HUES6 (cell line): Measurements from ENCODE around the gene KCNJ6.

Experiments
- H3K27ac ChIP-seq: 2 replicates; pipeline ENCODE4 v1.7.0; 2013; ENCODE audit warnings: low read depth, mild to moderate bottlenecking, low read length, inconsistent platforms
- H3K27me3 ChIP-seq: 2 replicates; pipeline ENCODE4 v1.6.1; 2013; ENCODE audit warnings: low read length; ENCODE audit not compliant: control insufficient read depth, insufficient read depth
- H3K36me3 ChIP-seq: 2 replicates; pipeline ENCODE4 v1.6.1; 2013; ENCODE audit warnings: low read length; ENCODE audit not compliant: control insufficient read depth, insufficient read depth
- H3K4me1 ChIP-seq: 2 replicates; pipeline ENCODE4 v1.6.1; 2013; ENCODE audit warnings: low read length; ENCODE audit not compliant: control insufficient read depth, insufficient read depth
- H3K4me3 ChIP-seq: 2 replicates; pipeline ENCODE4 v1.5.1; 2013; ENCODE audit warnings: low read depth, low read length
- H3K9ac ChIP-seq: one replicate; pipeline ENCODE4 v1.6.1; 2013; ENCODE audit warnings: mild to moderate bottlenecking, low read length
- H3K9me3 ChIP-seq: 2 replicates; pipeline ENCODE4 v1.6.1; 2013; ENCODE audit warnings: low read depth, low read length; ENCODE audit not compliant: control insufficient read depth, insufficient read depth

KCNJ6 gene

DNA sequence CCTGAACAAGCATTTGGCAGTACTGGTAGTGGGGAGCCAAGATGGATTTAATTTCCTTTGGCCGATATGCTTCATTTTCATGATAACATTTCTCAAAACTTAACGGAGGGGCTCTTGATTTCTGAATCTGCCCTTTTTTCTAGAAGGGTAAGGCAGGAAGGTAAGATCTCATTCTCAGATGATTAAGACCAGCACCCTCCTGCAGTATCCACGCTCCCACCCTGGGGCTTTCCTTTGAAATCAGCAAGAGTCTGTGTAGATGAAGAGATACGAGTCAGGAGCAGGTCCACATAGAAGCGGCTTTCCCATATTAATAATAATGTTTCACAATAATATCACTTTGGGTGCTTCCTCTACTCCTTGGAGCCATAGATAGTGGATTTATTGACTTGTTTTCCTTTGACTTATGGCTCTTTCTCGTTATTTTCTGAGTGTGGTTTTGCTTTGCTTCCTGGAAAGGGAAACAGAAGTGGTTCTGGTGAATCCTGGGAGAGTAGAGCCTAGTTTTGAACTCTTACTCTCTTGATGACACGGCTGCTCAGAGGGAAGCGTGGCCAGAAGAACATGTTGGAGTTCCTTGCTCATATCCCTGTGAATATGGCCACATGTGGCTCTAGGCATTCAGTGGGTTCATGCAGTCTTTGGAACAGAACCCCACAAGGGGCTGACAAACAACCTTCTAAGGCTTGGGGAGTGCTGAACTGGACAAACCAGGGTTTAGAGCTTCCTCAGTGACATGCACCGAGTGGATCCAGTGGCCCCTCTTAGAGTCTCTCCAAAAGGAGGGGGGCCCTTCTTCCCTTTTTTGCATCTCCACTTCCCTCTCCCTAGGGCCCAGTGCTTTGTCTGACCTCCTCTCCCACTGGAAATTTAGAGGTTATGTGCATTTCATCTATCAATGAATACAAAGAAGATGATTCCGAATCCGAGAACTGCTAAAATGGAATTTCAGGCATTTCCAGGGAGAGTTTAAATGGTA lies 354.0 kb downstream of the KCNJ6 start:
- no peaks in the 10 kb centered on the region for H3K36me3 ChIP-seq
- H3K4me1 ChIP-seq, result peaks cover 26% of the 10 kb centered on the region
- H3K4me3 ChIP-seq, result no peak overlapping the region
- H3K9me3 ChIP-seq, result no peaks in the 10 kb centered on the region
- no peak overlapping the region for H3K27ac ChIP-seq
- H3K27me3 ChIP-seq, result peaks cover 7% of the 10 kb centered on the region; the same call in 1 of the 2 replicates
- no peak overlapping the region for H3K9ac ChIP-seq

DNA sequence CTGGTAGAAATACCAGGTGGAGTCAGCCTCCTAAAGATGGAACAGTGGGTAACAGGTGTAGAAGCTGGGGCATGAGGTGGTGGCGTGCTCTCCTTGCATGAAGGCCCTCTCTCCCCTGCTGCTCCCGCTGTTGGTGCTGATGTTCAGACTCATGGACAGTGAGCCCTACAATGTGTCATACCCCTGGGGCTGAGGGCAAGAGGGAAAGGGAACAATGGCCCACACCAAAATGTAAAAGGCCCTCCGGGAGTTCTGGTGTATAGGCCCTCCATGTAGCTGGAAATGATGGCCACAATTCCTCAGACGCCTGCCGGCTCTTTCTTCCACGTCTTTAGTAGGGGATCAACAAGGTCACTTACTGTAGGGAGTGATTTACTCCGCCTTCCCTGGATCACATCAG lies 354.8 kb downstream of the KCNJ6 start:
- Histone ChIP-seq H3K9ac (no peak overlapping the region), H3K4me3 (no peak overlapping the region), H3K9me3 (no peaks in the 10 kb centered on the region), H3K36me3 (no peaks in the 10 kb centered on the region), H3K27ac (no peak overlapping the region), H3K4me1 (peaks cover 26% of the 10 kb centered on the region), H3K27me3 (peaks cover 7% of the 10 kb centered on the region; the same call in 1 of the 2 replicates)

DNA sequence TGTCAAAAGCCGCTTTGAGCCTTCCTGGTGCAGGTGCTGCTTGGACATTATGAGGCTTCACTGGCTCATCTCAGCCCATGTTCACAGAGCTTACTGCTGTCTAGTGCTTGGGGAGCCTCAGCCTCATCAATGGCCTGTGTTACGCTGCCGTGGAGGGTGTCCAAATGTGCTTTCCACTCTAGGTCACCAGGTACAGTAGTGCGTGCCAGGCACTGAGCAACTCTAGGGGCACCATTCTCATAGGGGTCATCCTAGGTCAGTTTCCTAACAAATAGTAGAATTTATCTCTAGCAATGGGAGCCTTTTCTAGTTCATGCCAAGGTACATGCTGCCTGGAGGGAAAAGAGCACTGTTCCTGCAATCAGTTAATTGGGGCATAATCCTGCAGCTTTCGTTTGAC lies 355.9 kb downstream of the KCNJ6 start:
- Histone ChIP-seq H3K4me3 (no peak overlapping the region), H3K9ac (no peak overlapping the region), H3K27ac (no peak overlapping the region), H3K27me3 (peaks cover 7% of the 10 kb centered on the region; the same call in 1 of the 2 replicates), H3K4me1 (peaks cover 20% of the 10 kb centered on the region), H3K36me3 (no peaks in the 10 kb centered on the region), H3K9me3 (no peaks in the 10 kb centered on the region)

DNA sequence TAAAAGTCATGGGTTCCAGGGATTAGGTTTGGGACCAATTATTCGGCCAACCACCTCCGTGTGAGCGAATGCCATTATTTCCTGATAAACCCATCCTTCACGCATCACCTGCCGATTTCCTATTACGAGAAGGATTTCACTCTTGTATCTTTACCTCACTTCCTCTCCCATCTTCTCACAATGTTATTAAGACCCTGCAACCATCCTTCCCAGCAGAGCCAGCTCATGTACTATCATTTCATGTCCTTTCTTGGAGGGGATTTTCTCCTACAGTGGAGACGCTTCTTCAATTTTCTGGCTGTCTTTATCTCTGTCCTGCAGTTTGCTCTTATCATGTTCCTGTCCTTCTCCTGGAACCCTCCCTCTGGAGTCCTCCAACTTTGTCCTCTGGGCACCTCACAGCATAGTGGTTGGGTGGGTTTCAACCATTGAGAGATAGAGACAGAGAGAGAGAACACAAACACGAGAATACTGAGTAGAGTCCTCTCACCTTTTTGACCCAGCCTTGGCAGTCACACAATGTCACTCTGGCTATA lies 357.5 kb downstream of the KCNJ6 start:
- H3K36me3 ChIP-seq, result no peaks in the 10 kb centered on the region
- H3K4me1 ChIP-seq, result peaks cover 7% of the 10 kb centered on the region; the same call in 1 of the 2 replicates
- no peak overlapping the region for H3K27ac ChIP-seq
- H3K27me3 ChIP-seq, result peaks cover 7% of the 10 kb centered on the region; the same call in 1 of the 2 replicates
- H3K4me3 ChIP-seq, result no peak overlapping the region
- H3K9me3 ChIP-seq, result no peaks in the 10 kb centered on the region
- H3K9ac ChIP-seq, result no peak overlapping the region
